Measurements from ENCODE around the gene SLC2A5.

GRCh38 chr1:9093581-9093980, 24.1 kb upstream of the SLC2A5 start:
- TF ChIP-seq MYC (IDR thresholded peaks at IDR 0.05; ENCODE audit: low read depth, low read length): no peak
- TF ChIP-seq CTCF (IDR thresholded peaks at IDR 0.05; ENCODE audit: extremely low read depth in 1 of 2, insufficient read depth in 1 of 2, low read depth in 1 of 2, low read length in 2 of 2): no peak
- no peak for TF ChIP-seq POLR2AphosphoS5 (IDR thresholded peaks at IDR 0.05; ENCODE audit: insufficient read depth, low read depth, low read length)

Data from endothelial cell of umbilical vein (primary cell).